Activated CD4-positive, CD25-positive, alpha-beta regulatory T cell (primary cell): Measurements from ENCODE around the gene NFKB1.

Experiments used
- DNase-seq, 4 experiments: peaks; one replicate each; lab custom pipeline; 2025; lab: John Stamatoyannopoulos, UW

Gene NFKB1

DNA sequence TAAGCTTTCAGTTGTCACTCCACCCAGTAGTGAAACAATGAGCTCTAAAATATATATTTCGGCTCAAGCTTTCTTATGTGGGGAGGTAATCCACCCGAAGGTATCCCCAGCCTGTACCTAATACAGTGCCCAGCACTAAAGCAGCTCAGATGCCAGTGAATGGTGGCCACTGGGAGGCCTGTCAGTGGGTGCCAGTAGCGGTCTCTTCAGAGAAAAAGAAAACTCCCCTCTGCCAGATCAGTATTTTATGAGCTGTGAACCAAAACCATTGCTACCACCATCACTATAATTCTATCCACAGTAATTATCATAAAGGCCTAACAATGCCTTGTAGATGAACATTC, 835 bp upstream of the NFKB1 start:
- DNase-seq = no peak

DNA sequence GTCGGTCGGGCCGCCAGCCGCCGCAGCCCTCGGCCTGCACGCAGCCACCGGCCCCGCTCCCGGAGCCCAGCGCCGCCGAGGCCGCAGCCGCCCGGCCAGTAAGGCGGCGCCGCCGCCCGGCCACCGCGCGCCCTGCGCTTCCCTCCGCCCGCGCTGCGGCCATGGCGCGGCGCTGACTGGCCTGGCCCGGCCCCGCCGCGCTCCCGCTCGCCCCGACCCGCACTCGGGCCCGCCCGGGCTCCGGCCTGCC, 213 bp downstream of the NFKB1 start:
- DNase-seq = no peak

- no peak for DNase-seq
Observed at GRCh38 chr4:102502543-102502818, 1.3 kb downstream of the NFKB1 start.

GRCh38 chr4:102503301-102503746, 2.2 kb downstream of the NFKB1 start:
- no peak for DNase-seq

DNA sequence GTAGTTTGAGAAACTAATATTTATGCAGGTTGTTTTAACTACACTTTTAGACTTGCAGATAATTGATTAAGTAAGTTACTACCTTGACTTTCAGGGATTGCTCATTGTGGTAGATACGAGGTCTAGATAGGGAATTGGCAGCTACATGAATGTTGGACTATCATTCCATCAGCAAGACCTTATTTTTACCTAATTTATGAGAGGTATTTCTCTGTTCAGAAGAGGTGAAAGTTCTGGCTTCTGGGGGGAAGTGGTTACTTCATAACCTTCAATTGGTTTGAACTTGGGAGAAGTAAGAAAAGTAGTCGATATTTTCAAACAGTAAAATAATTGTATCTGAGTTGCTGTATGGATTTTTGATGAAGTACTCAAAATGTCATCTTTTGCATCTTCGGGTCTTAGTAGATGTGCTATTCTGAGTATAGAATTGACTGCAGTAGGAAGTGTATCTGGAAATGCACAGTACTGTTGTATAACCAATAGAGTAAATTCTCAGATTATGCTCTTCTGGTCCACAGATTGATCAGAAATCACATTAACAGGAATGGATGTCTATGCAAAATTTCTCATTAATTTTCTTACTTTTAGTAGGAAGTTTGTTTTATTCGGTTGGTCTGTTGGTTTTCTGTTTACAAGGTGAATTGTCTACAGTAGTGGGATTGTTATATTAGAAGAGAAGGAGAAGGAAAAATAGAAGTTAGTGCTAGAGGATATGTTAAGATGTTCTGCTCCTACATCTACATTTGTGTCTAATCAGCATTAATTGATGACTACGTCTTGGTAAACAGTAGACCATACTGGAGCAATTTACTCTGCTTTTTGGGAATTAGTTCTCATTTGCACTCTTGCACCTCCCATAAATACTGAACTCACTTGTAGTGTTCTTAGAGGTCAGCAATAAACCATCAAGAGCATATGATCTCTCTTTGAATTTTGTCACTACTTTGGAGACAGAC, 3.0 kb downstream of the NFKB1 start:
- no peak for DNase-seq

DNA sequence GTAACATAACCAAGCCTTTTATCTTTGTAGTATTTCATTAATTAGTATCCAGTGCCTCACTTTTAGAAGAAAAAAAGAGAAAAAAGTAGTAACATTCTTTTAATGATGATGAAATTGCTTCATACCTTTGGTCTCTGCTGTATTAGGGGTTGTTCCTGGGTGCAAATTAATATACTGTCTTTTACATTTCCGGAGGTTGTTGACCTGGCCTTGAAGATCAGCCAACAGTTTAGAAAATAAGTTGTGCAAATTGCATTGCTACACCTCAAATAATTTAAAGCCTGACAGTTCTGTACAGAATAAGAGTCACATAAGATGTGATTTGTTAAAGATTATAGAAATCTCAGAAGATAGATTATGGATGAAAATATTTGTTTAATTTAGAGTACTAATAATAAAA, 3.8 kb downstream of the NFKB1 start:
- DNase-seq = no peak

DNA sequence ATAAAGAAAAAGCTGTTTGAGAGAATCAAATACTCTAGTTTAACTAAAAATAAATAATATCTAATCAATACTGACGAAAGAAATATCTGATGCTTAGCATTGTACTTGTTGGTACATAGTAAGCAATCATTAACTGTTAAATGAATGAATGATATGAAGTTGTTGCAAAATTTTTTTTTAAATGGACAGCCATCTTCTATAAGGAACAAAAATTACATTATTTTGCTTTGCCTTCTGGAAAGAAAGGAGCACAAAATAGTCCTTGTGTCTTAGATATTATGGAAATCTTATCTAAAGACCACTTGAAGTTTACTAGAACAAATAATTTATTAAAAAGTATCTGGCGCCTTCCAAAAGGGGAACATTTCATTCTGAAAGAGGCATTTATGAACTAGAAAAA, 4.5 kb downstream of the NFKB1 start:
- DNase-seq = no peak

DNA sequence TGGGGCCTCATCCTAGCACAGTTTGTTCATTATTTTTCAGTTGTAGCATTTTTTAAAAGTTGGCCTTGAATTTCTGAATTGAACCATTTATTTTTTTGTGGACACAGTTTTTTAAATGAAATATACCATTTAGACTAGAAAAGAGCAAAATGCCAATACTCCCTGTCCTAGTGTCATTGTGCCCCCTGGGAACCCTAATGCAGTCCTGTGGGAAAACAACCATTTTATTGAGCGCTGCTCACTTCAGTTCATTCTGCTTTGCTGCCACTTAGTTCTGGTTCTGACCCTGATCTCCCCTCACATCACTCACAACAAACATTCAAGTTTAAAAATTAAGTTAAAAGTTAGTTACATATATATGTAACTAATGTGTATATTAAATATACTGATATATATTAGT, 5.4 kb downstream of the NFKB1 start:
- no peak for DNase-seq

- no peak for DNase-seq
Observed at GRCh38 chr4:102511830-102512605, 10.9 kb downstream of the NFKB1 start.

DNA sequence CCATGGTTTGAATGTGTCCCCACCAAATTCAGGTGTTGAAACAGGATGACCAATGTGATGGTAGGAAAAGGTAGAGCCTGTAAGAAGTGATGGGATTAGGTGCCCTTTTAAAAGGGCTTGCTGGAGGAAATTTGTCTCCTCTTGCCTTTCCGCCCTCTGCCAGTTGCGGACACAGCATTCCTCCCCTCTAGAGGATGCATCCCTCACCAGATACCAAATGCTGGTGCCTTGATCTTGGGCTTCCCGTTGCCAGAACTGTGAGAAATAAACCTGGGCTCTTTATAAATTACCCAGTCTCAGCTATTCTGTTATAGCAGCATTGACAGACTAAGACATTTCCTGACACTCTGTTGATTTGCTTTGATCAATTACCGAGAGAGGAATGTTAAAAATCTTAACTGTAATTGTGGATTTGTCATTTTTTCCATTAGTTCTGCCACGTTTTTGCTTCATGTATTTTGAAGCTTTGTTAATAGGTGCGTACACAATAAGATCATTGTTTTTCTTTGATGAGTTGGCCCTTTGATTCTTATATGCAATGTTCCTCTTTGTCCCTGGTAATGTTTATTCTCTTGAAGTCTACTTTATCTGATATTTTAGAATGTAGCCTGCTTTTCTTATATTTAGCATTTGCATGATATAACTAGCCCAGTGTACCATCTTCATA, 13.3 kb downstream of the NFKB1 start:
- no peak for DNase-seq

DNA sequence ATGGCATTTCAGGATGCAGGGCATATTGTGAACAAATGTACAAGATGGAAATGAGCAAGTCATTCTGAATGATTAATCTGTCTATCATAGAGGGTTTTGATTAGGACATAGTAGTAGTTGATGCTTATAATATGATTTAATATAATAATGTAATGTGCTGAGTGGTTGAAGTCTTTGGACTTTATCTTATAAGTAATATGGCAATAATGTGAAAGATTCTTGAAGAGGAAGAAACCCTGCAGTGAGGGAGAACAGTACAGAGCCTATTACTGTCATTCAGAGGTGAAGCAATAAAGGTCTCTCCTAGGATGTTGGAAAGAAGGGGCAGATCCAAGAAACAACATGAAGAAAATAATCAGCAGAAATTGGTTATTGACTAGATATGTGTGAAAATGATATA, 16.6 kb downstream of the NFKB1 start:
- DNase-seq = no peak

DNA sequence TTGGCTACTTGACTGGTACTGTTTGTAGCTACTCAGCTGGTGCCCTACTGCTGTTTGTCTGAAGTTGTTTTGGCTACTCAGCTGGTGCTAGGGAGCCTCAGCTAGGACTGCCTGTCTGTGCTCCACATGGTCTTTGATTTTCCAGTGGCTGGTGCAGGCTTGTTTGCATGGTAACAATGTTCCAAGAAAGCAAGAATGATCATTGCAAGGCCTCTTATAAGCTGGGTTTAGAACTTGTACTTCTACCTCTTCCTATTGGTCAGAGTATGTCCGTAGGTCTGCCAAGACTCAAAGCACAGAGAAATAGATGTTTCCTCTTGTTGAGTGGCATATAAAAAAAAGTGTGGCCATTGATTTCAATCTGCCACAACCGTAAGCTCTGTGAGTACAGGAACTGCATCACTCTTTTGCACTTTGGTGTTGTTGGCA, 17.6 kb downstream of the NFKB1 start:
- DNase-seq = no peak

- DNase-seq = no peak
Observed at GRCh38 chr4:102519925-102520324, 18.8 kb downstream of the NFKB1 start.

DNA sequence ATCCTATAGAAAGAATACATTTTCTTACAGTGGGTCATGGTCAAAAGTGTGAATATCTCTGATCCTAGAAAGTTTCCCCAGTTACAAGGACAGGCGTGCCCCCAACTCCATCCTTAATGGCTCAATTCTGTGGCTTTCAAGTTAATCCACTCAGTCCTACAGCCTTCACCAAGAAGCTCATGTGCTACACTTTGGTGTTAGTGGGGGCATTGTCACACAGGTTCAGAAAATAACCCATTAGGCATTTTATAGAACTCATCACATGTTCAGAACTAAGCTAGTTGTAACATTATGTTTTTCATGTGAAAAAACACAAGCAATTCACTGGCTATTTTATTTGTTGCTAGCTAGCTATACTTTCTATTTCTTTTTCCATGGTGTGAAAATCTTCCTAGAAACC, 20.4 kb downstream of the NFKB1 start:
- no peak for DNase-seq

DNA sequence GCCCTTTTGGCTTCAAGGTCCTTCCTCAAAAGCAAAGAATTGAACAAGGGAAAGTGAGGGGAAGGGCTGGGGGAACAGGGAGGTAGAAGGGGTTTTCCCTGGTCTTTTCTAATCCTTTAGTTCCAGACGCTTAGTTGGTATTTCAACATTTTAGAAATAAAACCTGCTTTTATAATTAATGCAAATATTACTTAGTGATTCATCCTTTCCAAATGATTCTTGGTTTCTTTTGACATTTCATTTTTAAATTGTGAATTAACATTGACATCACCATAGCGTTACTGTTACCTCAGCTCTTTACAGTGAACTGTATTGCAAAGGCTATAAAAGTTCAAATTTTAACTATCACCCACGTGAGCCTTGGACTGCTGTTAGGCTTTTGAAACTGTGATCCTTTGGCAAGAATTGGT, 20.9 kb downstream of the NFKB1 start:
- DNase-seq = no peak

DNA sequence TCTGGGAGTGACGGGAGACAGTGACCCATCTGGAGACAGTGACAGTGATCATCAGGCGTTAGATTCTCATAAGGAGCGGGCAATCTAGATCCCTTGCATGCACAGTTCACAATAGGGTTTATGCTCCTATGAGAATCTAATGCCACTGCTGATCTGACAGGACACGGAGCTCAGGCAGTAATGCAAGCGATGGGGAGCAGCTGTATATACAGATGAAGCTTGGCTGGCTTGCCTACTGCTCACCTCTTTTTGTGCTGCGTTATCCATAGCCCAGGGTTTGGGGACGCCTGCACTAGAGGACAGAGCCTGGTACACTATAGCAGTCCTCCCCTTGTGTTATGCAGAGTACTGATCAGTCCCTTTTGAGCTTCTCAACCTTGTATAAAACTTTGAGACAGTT, 23.5 kb downstream of the NFKB1 start:
- no peak for DNase-seq

- DNase-seq = no peak
Observed at GRCh38 chr4:102525097-102525496, 23.9 kb downstream of the NFKB1 start.

- no peak for DNase-seq
Observed at GRCh38 chr4:102525504-102525903, 24.3 kb downstream of the NFKB1 start.

DNA sequence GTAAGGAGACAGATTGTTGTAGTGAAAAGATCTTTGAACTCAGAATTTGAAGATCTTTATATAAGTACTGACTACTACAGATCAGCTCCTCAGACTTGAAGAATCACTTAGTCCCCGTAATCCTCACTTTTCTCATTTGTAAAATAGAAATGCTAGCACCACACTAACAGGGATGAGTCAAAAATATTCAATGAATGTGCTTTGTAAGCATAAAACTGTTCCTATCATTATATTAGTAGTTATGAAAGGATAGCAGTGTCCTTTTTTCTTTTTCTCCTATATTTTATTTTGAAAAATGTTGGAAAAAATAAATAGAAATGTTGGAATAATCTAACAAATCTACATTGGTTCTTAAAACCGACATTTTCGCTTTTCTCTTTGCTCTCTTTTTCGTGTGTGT, 25.4 kb downstream of the NFKB1 start:
- DNase-seq = no peak

DNA sequence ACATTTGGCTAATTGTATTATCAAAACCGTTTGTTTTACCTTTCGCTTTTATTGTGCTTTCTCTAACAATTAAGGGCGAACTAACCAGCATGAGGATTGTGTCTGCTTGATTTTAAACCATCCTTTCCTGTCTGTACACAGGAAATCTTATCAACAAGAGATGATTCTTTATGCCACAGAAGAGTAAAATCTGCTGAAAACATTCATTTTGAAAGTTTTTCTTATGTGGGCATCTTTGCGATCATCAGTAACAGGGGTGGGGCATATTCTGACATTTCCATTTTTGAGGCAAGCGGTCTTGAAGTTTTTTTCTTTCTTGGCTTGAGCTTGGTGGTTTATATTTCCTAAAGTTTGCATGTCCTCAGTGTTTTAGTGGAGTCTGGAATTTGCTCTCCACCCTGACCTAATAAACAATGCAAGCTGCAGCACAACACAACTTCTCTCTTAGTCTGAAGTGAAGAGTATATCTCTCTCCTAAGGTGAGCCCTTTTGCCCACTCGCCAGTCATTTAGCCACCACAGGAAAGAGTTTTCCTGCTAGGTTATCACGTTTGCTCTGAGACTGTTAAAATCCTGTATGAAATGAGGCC, 26.6 kb downstream of the NFKB1 start:
- no peak for DNase-seq

GRCh38 chr4:102529977-102530376, 28.8 kb downstream of the NFKB1 start:
- DNase-seq = no peak

DNA sequence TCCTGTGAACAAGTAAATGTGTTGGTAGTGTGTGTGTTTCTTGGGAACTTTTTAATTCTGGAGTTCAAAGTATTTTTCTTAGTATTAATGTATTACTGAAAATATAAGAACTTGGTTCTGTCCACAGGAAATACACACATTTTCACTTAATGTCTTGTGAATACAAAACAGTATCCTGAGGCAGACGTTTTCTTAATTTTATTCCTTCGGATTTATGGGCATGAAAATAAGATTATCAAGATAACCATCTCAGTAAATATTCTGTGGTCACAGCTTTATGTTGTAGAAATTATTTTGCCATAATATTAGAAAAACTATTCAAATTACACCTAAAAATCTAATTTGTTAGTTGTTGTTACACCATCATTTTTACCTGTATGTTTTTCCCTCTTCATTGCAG, 29.8 kb downstream of the NFKB1 start:
- no peak for DNase-seq

- DNase-seq = no peak
Observed at GRCh38 chr4:102531462-102531861, 30.3 kb downstream of the NFKB1 start.
